H1 (cell line): ENCODE measurements around the gene SNTG2. TPM values are rescaled to one million over a fixed set of nuclear protein-coding genes. Genes with fewer than 3 reads are reported as not detected.
A peak's percentile ranks its signal among the peaks of the same experiment; 100 is the strongest.

Experiments
- CTCF ChIA-PET: fragments of 300-600 bp; sonication (Branson Sonifier 250); formaldehyde crosslinking; loops from one replicate; lab custom pipeline; 2021; ENCODE audit not compliant: partially characterized antibody; lab: Charles Lee
- POLR2A ChIA-PET: fragments of 300-600 bp; sonication (Branson Sonifier 250); formaldehyde crosslinking; loops from one replicate; lab custom pipeline; 2021; ENCODE audit warnings: inconsistent platforms; ENCODE audit not compliant: partially characterized antibody; lab: Charles Lee
- DNase-seq, 2 experiments: peaks; one replicate each; pipeline versions ENCODE4 v3.0.0 to v3.0.0-alpha.2; 2010 to 2022; ENCODE audit warnings: low spot score in 2 of 2, low read depth in 1 of 2, mixed read lengths in 1 of 2
- FAIRE-seq: peaks from 2 replicates; lab custom pipeline; 2011; peaks lifted over from hg19 to GRCh38; lab: Jason Lieb, UNC
- H2AFZ ChIP-seq: 2 replicates; pipeline ENCODE4 v1.8.1; 2012; ENCODE audit warnings: low read length, inconsistent platforms
- H2AK5ac ChIP-seq: 2 replicates; pipeline ENCODE4 v1.6.1; 2013; ENCODE audit warnings: low read depth, low read length
- H2BK120ac ChIP-seq: replicated peaks from 2 replicates; pipeline ENCODE3; 2013; ENCODE audit warnings: low read depth, low read length, inconsistent platforms
- H2BK12ac ChIP-seq: 2 replicates; pipeline ENCODE4 v1.6.1; 2013; ENCODE audit warnings: low read depth, low read length
- H2BK15ac ChIP-seq: 2 replicates; pipeline ENCODE4 v1.6.1; 2013; ENCODE audit warnings: low read length
- H2BK20ac ChIP-seq: 2 replicates; pipeline ENCODE4 v1.6.1; 2013; ENCODE audit warnings: low read length
- H2BK5ac ChIP-seq: 2 replicates; pipeline ENCODE4 v1.6.1; 2013; ENCODE audit warnings: low read depth, low read length
- H3K14ac ChIP-seq: 2 replicates; pipeline ENCODE4 v1.6.1; 2013; ENCODE audit warnings: inconsistent platforms; ENCODE audit not compliant: insufficient read length
- H3K18ac ChIP-seq: 2 replicates; pipeline ENCODE4 v1.6.1; 2013; ENCODE audit warnings: low read length; ENCODE audit errors: extremely low read depth
- H3K23ac ChIP-seq: 2 replicates; pipeline ENCODE4 v1.6.1; 2013; ENCODE audit warnings: inconsistent platforms; ENCODE audit not compliant: insufficient read length
- H3K23me2 ChIP-seq: 2 replicates; pipeline ENCODE4 v1.6.1; 2013; ENCODE audit warnings: low read depth, low read length
- H3K27ac ChIP-seq: 2 replicates; pipeline ENCODE4 v1.6.1; 2011; ENCODE audit warnings: low read depth, low read length, inconsistent platforms
- H3K27me3 ChIP-seq, 4 experiments: replicated peaks in 1 of 4; 1 replicate in 1 of 4; 2 replicates in 3 of 4; pipeline versions ENCODE4 v1.6.1 to v1.8.1; 2011 to 2013; ENCODE audit warnings: low read length in 3 of 4, mild to moderate bottlenecking in 3 of 4, inconsistent platforms in 2 of 4, mixed read lengths in 2 of 4, moderate library complexity in 1 of 4; ENCODE audit not compliant: control insufficient read depth in 3 of 4, insufficient read depth in 3 of 4; ENCODE audit errors: extremely low read depth in 1 of 4
- H3K36me3 ChIP-seq, 4 experiments: 2 replicates each; pipeline versions ENCODE4 v1.6.1 to v1.8.1; 2011 to 2013; ENCODE audit warnings: mild to moderate bottlenecking in 4 of 4, low read length in 3 of 4, moderate library complexity in 2 of 4, control low read depth in 1 of 4, inconsistent platforms in 1 of 4; ENCODE audit not compliant: insufficient read depth in 4 of 4, control insufficient read depth in 2 of 4
- H3K4ac ChIP-seq: replicated peaks from 2 replicates; pipeline ENCODE3; 2013; ENCODE audit warnings: low read length, low read depth, mixed read lengths, inconsistent platforms; ENCODE audit not compliant: insufficient read length
- H3K4me1 ChIP-seq, 4 experiments: replicated peaks in 1 of 4; 1 replicate in 1 of 4; 2 replicates in 3 of 4; pipeline versions ENCODE4 v1.6.1 to v1.8.1; 2011 to 2013; ENCODE audit warnings: low read length in 3 of 4, inconsistent platforms in 2 of 4, mixed read lengths in 1 of 4; ENCODE audit not compliant: insufficient read depth in 4 of 4, control insufficient read depth in 3 of 4
- H3K4me2 ChIP-seq, 2 experiments: 2 replicates each; pipeline versions ENCODE4 v1.6.1 to v1.8.1; 2011 to 2013; ENCODE audit warnings: low read depth in 2 of 2, low read length in 2 of 2, control low read depth in 1 of 2, inconsistent platforms in 1 of 2, mild to moderate bottlenecking in 1 of 2; ENCODE audit not compliant: insufficient read depth in 1 of 2
- H3K4me3 ChIP-seq, 4 experiments: fragments of 200-600, 300-600 bp in 1 of 4; sonication (generic), shearing (Covaris generic), sonication (Bioruptor Twin) in 1 of 4; 2 replicates each; pipeline versions ENCODE4 v1.5.1 to v1.8.1; 2011 to 2016; ENCODE audit warnings: low read length in 4 of 4, low read depth in 3 of 4, control low read depth in 2 of 4, inconsistent platforms in 2 of 4, mild to moderate bottlenecking in 2 of 4, mixed read lengths in 1 of 4, moderate library complexity in 1 of 4; ENCODE audit not compliant: insufficient read depth in 2 of 4; ENCODE audit errors: extremely low read depth in 1 of 4
- H3K56ac ChIP-seq: replicated peaks from 2 replicates; pipeline ENCODE3; 2013; ENCODE audit warnings: low read depth, mild to moderate bottlenecking, mixed read lengths, low read length, inconsistent platforms; ENCODE audit not compliant: insufficient read length
- H3K79me1 ChIP-seq: 2 replicates; pipeline ENCODE4 v1.6.1; 2013; ENCODE audit warnings: low read depth, low read length, control low read depth
- H3K79me2 ChIP-seq, 2 experiments: 2 replicates each; pipeline versions ENCODE4 v1.6.1 to v1.8.1; 2012 to 2013; ENCODE audit warnings: low read length in 2 of 2, mild to moderate bottlenecking in 2 of 2, inconsistent platforms in 1 of 2; ENCODE audit not compliant: insufficient read depth in 2 of 2, control insufficient read depth in 1 of 2
- H3K9ac ChIP-seq, 4 experiments: replicated peaks in 1 of 4; 1 replicate in 1 of 4; 2 replicates in 3 of 4; pipeline versions ENCODE4 v1.6.1 to v1.8.1; 2011 to 2013; ENCODE audit warnings: low read depth in 3 of 4, low read length in 3 of 4, control low read depth in 2 of 4, mild to moderate bottlenecking in 2 of 4, moderate library complexity in 2 of 4, inconsistent platforms in 1 of 4; ENCODE audit errors: extremely low read depth in 1 of 4
- H3K9me3 ChIP-seq, 2 experiments: 2 replicates each; pipeline versions ENCODE4 v1.6.1 to v1.8.1; 2012 to 2013; ENCODE audit warnings: mild to moderate bottlenecking in 2 of 2, moderate library complexity in 2 of 2, control low read depth in 1 of 2, inconsistent platforms in 1 of 2, low read depth in 1 of 2, low read length in 1 of 2, mixed read lengths in 1 of 2; ENCODE audit not compliant: insufficient read depth in 2 of 2
- H4K20me1 ChIP-seq, 2 experiments: replicated peaks in 1 of 2; 2 replicates each; pipeline versions ENCODE3 to v1.8.1; 2011 to 2013; ENCODE audit warnings: inconsistent platforms in 2 of 2, low read length in 2 of 2, mild to moderate bottlenecking in 1 of 2; ENCODE audit not compliant: insufficient read depth in 2 of 2, control insufficient read depth in 1 of 2
- H4K5ac ChIP-seq: 2 replicates; pipeline ENCODE4 v1.6.1; 2013; ENCODE audit warnings: low read length, low read depth, mixed read lengths, inconsistent platforms; ENCODE audit not compliant: insufficient read length
- H4K8ac ChIP-seq: 2 replicates; pipeline ENCODE4 v1.8.0; 2013; ENCODE audit warnings: mild to moderate bottlenecking, moderate library complexity, low read length, inconsistent platforms; ENCODE audit not compliant: insufficient read depth; ENCODE audit errors: extremely low read depth
- H4K91ac ChIP-seq: replicated peaks from 2 replicates; pipeline ENCODE3; 2013; ENCODE audit warnings: low read length, mixed read lengths, inconsistent platforms; ENCODE audit not compliant: insufficient read length
- HDAC2 ChIP-seq, 2 experiments: fragments of 300-600 bp in 1 of 2; sonication (generic) in 1 of 2; IDR thresholded peaks; 2 replicates each; pipeline ENCODE4 v1.6.1; 2011 to 2012; ENCODE audit warnings: low read depth in 2 of 2, low read length in 2 of 2, mild to moderate bottlenecking in 2 of 2, moderate library complexity in 2 of 2, borderline replicate concordance in 1 of 2, inconsistent platforms in 1 of 2
- KDM1A ChIP-seq: fragments of 200-600, 300-600 bp; sonication (generic); IDR thresholded peaks from 2 replicates; pipeline ENCODE4 v1.7.1; 2016; ENCODE audit warnings: mild to moderate bottlenecking, low read length, borderline replicate concordance
- SIN3A ChIP-seq, 2 experiments: IDR thresholded peaks in 1 of 2; conservative IDR thresholded peaks in 1 of 2; 2 replicates each; pipeline ENCODE4 v1.6.1; 2011 to 2012; ENCODE audit warnings: low read length in 2 of 2, improper control_type of control experiment in 1 of 2, low read depth in 1 of 2, mild to moderate bottlenecking in 1 of 2
- polyA plus RNA-seq, 7 experiments: library from polyadenylated mRNA; depleted of rRNA in 3 of 7; stranded (reverse) in 5 of 7; unstranded in 2 of 7; fragments of >200 nt in 5 of 7; fragments of 200-250 nt in 2 of 7; gene quantifications; 1 replicate in 5 of 7; 2 replicates in 1 of 7; 4 replicates in 1 of 7; pipeline versions ENCODE4 v1.2.1 to v1.2.3, GENCODE V29; 2011 to 2013; ENCODE audit warnings: missing spikeins in 2 of 7, mixed read lengths in 2 of 7
- total RNA-seq: library from RNA; stranded (reverse); fragmentation: NEBNext Ultra II Directional; extraction: Animal tissue kit (Norgen Biotek cat#: 25700); gene quantifications from 2 replicates; pipeline ENCODE4 v1.2.1, GENCODE V29; 2021

Gene SNTG2
- total and polyA plus RNA-seq, 2 of the 8 experiments (the other 6 are each of a cell fraction or from before 2014, with no cell fraction given), result 6.6 to 18.1 TPM

DNA sequence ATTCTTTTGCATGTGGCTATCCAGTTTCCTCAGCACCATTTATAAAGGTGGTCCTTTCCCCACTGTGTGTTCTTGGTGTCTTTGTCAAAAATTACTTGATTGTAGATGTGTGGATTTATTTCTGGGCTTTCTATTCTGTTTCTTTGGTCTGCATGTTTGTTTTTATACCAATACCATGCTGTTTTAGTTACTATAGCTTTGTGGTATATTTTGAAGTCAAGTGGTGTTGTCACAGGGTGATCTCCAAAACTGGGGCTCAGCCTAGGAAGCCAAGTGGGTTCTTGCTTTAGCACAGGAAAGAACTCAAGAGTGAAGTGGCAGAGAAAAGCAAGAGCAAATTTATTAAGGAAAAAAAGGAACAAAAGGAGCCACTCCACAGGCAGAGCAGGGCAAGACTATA lies 6.0 kb upstream of the SNTG2 start:
- no peak for DNase-seq
- no peak for FAIRE-seq

More for the DNA sequence above, 6.0 kb upstream of the SNTG2 start:
- no peak overlapping the region for H3K18ac ChIP-seq
- no peak overlapping the region for H3K9ac ChIP-seq
- H2BK12ac ChIP-seq, result no peak overlapping the region
- H3K4me3 ChIP-seq, result no peak overlapping the region; a peak in 1 of 8 replicates
- no peak overlapping the region for H3K23ac ChIP-seq
- H2BK15ac ChIP-seq, result no peak overlapping the region
- H3K23me2 ChIP-seq, result peaks cover 4% of the 10 kb centered on the region
- no peaks in the 10 kb centered on the region for H4K20me1 ChIP-seq
- no peak overlapping the region for H2BK20ac ChIP-seq
- H3K9me3 ChIP-seq, result peaks cover 0 to 8% of the 10 kb centered on the region in 2 experiments; a peak in 2 of 4 replicates
- H4K91ac ChIP-seq, result no peak overlapping the region
- POLR2A ChIA-PET, result no interaction called here
- no peak overlapping the region for H3K56ac ChIP-seq
- no peak overlapping the region for H4K5ac ChIP-seq
- H3K4me2 ChIP-seq, result no peak overlapping the region
- H3K27ac ChIP-seq, result no peak overlapping the region
- H3K79me2 ChIP-seq, result no peaks in the 10 kb centered on the region
- H3K14ac ChIP-seq, result no peak overlapping the region
- TF ChIP-seq HDAC2 (IDR thresholded peaks at IDR 0.05; ENCODE audit: borderline replicate concordance in 1 of 2, low read depth in 2 of 2, low read length in 2 of 2) (peak in 1 of 2 experiments; percentile 35; a peak in 1 of 4 replicates), SIN3A (conservative IDR thresholded peaks at IDR 0.05 in 1 of 2, IDR thresholded peaks at IDR 0.05 in 1 of 2; ENCODE audit: low read depth in 1 of 2, low read length in 2 of 2) (no peak), KDM1A (peak; percentile 94)
- TF ChIP-seq, all 59 proteins: peak for 2
- Histone ChIP-seq H2BK120ac (no peak overlapping the region), H2AFZ (no peak overlapping the region), H2BK5ac (no peak overlapping the region), H3K4ac (no peak overlapping the region), H3K4me1 (peaks cover 3 to 12% (median 7%) of the 10 kb centered on the region in 4 experiments; a peak in 6 of 7 replicates), H3K27me3 (peaks cover 0 to under 1% (median 0%) of the 10 kb centered on the region in 4 experiments; a peak in 2 of 7 replicates), H3K36me3 (no peaks in the 10 kb centered on the region), H4K8ac (no peak overlapping the region), H3K79me1 (no peaks in the 10 kb centered on the region), H2AK5ac (no peak overlapping the region)
- CTCF ChIA-PET, result no interaction called here
